Kasumi-1 (cell line): Measurements from ENCODE around the gene DCDC2C.

Experiments used
- DNase-seq, 2 experiments: peaks; one replicate each; lab custom pipeline; 2025; lab: John Stamatoyannopoulos, UW

DCDC2C gene

GRCh38 chr2:3895021-3895420 is 191.6 kb downstream of the DCDC2C start:
- DNase-seq = no peak
